GM23338 (cell line): ENCODE data around the gene GP2. TPM values are rescaled to one million over a fixed set of nuclear protein-coding genes. Genes with fewer than 3 reads are reported as not detected.

Experiments
- ATAC-seq: fragments of 200-7000 bp; cut with Tn5 transposase; 3 replicates; pipeline ENCODE4 v1.9.1; 2020
- DNase-seq: peaks from one replicate; pipeline ENCODE4 v3.0.0-alpha.2; 2015; ENCODE audit warnings: low spot score
- H2AFZ ChIP-seq: fragments of 200-600 bp; sonication (generic); 2 replicates; pipeline ENCODE4 v1.8.0; 2016; ENCODE audit warnings: antibody characterized with exemption, mild to moderate bottlenecking, moderate library complexity
- H3F3A ChIP-seq: fragments of 200-600 bp; sonication (generic); replicated peaks from 2 replicates; pipeline ENCODE4 v1.8.0; 2017; ENCODE audit warnings: antibody characterized with exemption, mixed run types, low read depth
- H3K27ac ChIP-seq: fragments of 200-600 bp; sonication (generic); 2 replicates; pipeline ENCODE4 v1.6.1; 2016; ENCODE audit warnings: low read depth
- H3K27me3 ChIP-seq: fragments of 200-600 bp; sonication (generic); 2 replicates; pipeline ENCODE4 v1.8.0; 2016; ENCODE audit warnings: mild to moderate bottlenecking, mixed run types, moderate library complexity; ENCODE audit not compliant: insufficient read depth
- H3K36me3 ChIP-seq: fragments of 200-600 bp; sonication (generic); 2 replicates; pipeline ENCODE4 v1.8.0; 2016; ENCODE audit warnings: mild to moderate bottlenecking; ENCODE audit not compliant: insufficient read depth
- H3K4me1 ChIP-seq: fragments of 200-600 bp; sonication (generic); 2 replicates; pipeline ENCODE4 v1.8.0; 2016; ENCODE audit warnings: mild to moderate bottlenecking, moderate library complexity; ENCODE audit not compliant: insufficient read depth
- H3K4me2 ChIP-seq: fragments of 200-600 bp; sonication (generic); 2 replicates; pipeline ENCODE4 v1.7.1; 2017; ENCODE audit warnings: mixed run types
- H3K4me3 ChIP-seq: fragments of 200-600 bp; sonication (generic); 2 replicates; pipeline ENCODE4 v1.6.1; 2016; ENCODE audit warnings: mixed run types
- H3K79me2 ChIP-seq: fragments of 200-600 bp; sonication (generic); replicated peaks from 2 replicates; pipeline ENCODE4 v1.8.0; 2017; ENCODE audit warnings: mild to moderate bottlenecking; ENCODE audit not compliant: insufficient read depth
- H3K9me2 ChIP-seq: fragments of 200-600 bp; sonication (generic); 2 replicates; pipeline ENCODE4 v1.8.0; 2017; ENCODE audit not compliant: insufficient read depth
- H4K20me1 ChIP-seq: fragments of 200-600 bp; sonication (generic); replicated peaks from 2 replicates; pipeline ENCODE4 v1.8.0; 2017; ENCODE audit warnings: mild to moderate bottlenecking; ENCODE audit not compliant: insufficient read depth
- H3K27ac Mint-ChIP-seq: 2 replicates; pipeline ENCODE4 v1.8.0; 2020; ENCODE audit warnings: inconsistent platforms, mild to moderate bottlenecking, moderate library complexity, mixed read lengths
- H3K27me3 Mint-ChIP-seq: 3 replicates; pipeline ENCODE4 v1.8.0; 2022; ENCODE audit warnings: low read depth, mild to moderate bottlenecking, moderate library complexity, mixed read lengths, inconsistent platforms; ENCODE audit not compliant: insufficient read depth, poor library complexity
- H3K36me3 Mint-ChIP-seq: 3 replicates; pipeline ENCODE4 v1.8.0; 2021; ENCODE audit warnings: low read depth, mild to moderate bottlenecking, inconsistent platforms, moderate library complexity, mixed read lengths
- H3K4me1 Mint-ChIP-seq: 3 replicates; pipeline ENCODE4 v1.8.0; 2020; ENCODE audit warnings: mild to moderate bottlenecking, inconsistent platforms, mixed read lengths
- H3K4me3 Mint-ChIP-seq: 3 replicates; pipeline ENCODE4 v1.8.0; 2021; ENCODE audit warnings: moderate library complexity, mild to moderate bottlenecking, inconsistent platforms, mixed read lengths
- H3K9me3 Mint-ChIP-seq: 3 replicates; pipeline ENCODE4 v1.8.0; 2020; ENCODE audit warnings: moderate library complexity, mild to moderate bottlenecking, inconsistent platforms, mixed read lengths
- EZH2 ChIP-seq: fragments of 200-600 bp; sonication (generic); IDR thresholded peaks from one replicate; pipeline ENCODE4 v1.8.0; 2017; ENCODE audit warnings: antibody characterized with exemption, mild to moderate bottlenecking, low read depth; ENCODE audit not compliant: unreplicated experiment
- EZH2phosphoT487 ChIP-seq: fragments of 200-600 bp; sonication (generic); IDR thresholded peaks from one replicate; pipeline ENCODE4 v1.8.1; 2018; ENCODE audit warnings: antibody characterized with exemption; ENCODE audit not compliant: unreplicated experiment
- NANOG ChIP-seq: IDR thresholded peaks from 2 replicates; pipeline ENCODE4 v1.6.1; 2016; ENCODE audit warnings: antibody characterized with exemption, borderline replicate concordance
- ZNF114 ChIP-seq: fragments of 250-450 bp; sonication (Bioruptor Pico); IDR thresholded peaks from 2 replicates; pipeline ENCODE4 v1.5.0; 2020; ENCODE audit warnings: mild to moderate bottlenecking, moderate library complexity
- ZNF331 ChIP-seq: fragments of 250-450 bp; sonication (Bioruptor Pico); IDR thresholded peaks from 2 replicates; pipeline ENCODE4 v1.5.0; 2020; ENCODE audit warnings: low read depth, mild to moderate bottlenecking, moderate library complexity
- long read RNA-seq: library from polyadenylated mRNA; unstranded; transcript quantifications from one replicate; pipeline ENCODE4 v2.0.0, GENCODE V29; 2020; ENCODE audit not compliant: unreplicated experiment
- polyA plus RNA-seq: library from polyadenylated mRNA; unstranded; fragments of >200 nt; fragmentation: Nextera tagmentation; extraction: Ambion mirVana; gene quantifications from 2 replicates; pipeline ENCODE4 v1.2.1, GENCODE V29; 2016
- total RNA-seq: library from RNA; depleted of rRNA; stranded (reverse); fragments of >200 nt; shearing (Covaris generic); gene quantifications from 2 replicates; pipeline ENCODE4 v1.2.3, GENCODE V29; 2014; rRNA removed
- TF ChIP-seq, protein P1 (sequence below): fragments of 250-450 bp; sonication (Bioruptor Pico); IDR thresholded peaks from 2 replicates; pipeline ENCODE4 v1.5.0; 2020; ENCODE audit warnings: mild to moderate bottlenecking, moderate library complexity

Gene GP2
- total RNA-seq (not detected in 2 replicates), polyA plus RNA-seq (not detected in 2 replicates)
- long read RNA-seq = 0 reads

DNA sequence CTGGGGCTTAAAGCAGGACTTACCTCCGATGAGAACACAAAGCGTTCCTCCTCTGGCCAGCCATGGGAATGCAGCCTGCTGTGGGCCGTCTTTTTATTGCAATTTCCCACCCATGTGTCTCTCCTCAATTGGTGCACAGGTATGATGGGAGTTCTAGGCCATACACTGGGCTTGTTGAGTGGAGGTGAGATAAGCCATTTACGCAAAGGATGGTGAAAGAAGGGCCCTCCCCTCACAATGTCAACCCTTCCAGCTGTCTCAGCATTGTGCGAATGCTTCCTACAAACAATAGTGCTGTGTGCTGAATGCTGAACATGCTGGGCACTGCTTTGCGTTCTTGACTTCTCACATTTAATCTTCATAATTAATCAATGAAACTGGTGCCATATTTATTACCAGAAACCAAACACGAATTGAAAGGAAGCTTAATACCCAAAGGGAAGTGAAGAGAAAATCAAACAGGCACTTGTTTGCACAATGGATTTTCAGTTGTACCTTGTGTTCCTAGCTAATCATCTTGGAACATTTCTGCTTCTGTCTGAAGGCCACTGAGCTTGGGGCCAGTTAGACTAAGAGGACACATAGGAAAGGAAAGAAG is at the start of gene GP2:
GP2 (minus strand) TSS at position 70 of the 598 bp plus-strand sequence. CDS start 1,082 bp downstream, outside the sequence.
- no peak within 1 kb of the TSS for H3K27ac Mint-ChIP-seq
- TF ChIP-seq NANOG = no peak
- TF ChIP-seq EZH2 = no peak
- no peak for TF ChIP-seq ZNF331 (CRISPR knock-in tag)
- no peak for TF ChIP-seq EZH2phosphoT487
- TF ChIP-seq, protein P1, sequence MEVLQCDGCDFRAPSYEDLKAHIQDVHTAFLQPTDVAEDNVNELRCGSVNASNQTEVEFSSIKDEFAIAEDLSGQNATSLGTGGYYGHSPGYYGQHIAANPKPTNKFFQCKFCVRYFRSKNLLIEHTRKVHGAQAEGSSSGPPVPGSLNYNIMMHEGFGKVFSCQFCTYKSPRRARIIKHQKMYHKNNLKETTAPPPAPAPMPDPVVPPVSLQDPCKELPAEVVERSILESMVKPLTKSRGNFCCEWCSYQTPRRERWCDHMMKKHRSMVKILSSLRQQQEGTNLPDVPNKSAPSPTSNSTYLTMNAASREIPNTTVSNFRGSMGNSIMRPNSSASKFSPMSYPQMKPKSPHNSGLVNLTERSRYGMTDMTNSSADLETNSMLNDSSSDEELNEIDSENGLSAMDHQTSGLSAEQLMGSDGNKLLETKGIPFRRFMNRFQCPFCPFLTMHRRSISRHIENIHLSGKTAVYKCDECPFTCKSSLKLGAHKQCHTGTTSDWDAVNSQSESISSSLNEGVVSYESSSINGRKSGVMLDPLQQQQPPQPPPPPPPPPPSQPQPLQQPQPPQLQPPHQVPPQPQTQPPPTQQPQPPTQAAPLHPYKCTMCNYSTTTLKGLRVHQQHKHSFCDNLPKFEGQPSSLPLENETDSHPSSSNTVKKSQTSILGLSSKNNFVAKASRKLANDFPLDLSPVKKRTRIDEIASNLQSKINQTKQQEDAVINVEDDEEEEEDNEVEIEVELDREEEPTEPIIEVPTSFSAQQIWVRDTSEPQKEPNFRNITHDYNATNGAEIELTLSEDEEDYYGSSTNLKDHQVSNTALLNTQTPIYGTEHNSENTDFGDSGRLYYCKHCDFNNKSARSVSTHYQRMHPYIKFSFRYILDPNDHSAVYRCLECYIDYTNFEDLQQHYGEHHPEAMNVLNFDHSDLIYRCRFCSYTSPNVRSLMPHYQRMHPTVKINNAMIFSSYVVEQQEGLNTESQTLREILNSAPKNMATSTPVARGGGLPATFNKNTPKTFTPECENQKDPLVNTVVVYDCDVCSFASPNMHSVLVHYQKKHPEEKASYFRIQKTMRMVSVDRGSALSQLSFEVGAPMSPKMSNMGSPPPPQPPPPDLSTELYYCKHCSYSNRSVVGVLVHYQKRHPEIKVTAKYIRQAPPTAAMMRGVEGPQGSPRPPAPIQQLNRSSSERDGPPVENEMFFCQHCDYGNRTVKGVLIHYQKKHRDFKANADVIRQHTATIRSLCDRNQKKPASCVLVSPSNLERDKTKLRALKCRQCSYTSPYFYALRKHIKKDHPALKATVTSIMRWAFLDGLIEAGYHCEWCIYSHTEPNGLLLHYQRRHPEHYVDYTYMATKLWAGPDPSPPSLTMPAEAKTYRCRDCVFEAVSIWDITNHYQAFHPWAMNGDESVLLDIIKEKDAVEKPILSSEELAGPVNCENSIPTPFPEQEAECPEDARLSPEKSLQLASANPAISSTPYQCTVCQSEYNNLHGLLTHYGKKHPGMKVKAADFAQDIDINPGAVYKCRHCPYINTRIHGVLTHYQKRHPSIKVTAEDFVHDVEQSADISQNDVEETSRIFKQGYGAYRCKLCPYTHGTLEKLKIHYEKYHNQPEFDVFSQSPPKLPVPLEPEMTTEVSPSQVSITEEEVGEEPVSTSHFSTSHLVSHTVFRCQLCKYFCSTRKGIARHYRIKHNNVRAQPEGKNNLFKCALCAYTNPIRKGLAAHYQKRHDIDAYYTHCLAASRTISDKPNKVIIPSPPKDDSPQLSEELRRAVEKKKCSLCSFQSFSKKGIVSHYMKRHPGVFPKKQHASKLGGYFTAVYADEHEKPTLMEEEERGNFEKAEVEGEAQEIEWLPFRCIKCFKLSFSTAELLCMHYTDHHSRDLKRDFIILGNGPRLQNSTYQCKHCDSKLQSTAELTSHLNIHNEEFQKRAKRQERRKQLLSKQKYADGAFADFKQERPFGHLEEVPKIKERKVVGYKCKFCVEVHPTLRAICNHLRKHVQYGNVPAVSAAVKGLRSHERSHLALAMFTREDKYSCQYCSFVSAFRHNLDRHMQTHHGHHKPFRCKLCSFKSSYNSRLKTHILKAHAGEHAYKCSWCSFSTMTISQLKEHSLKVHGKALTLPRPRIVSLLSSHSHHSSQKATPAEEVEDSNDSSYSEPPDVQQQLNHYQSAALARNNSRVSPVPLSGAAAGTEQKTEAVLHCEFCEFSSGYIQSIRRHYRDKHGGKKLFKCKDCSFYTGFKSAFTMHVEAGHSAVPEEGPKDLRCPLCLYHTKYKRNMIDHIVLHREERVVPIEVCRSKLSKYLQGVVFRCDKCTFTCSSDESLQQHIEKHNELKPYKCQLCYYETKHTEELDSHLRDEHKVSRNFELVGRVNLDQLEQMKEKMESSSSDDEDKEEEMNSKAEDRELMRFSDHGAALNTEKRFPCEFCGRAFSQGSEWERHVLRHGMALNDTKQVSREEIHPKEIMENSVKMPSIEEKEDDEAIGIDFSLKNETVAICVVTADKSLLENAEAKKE (CRISPR knock-in tag) = no peak
- TF ChIP-seq ZNF114 = no peak
- H3F3A ChIP-seq = no peaks in the 10 kb centered on the region
- no peaks in the 10 kb centered on the region for H4K20me1 ChIP-seq
- H3K27me3 Mint-ChIP-seq = peaks cover 1% of the 10 kb centered on the region
- no peaks in the 10 kb centered on the region for H3K36me3 ChIP-seq
- ATAC-seq = peak; percentile 55
- no peaks in the 10 kb centered on the region for H3K27me3 ChIP-seq
- H3K4me1 Mint-ChIP-seq = 0 out of 3 replicates have a peak, but pooled peaks cover 2% of the 10 kb centered on the region
- no peak within 1 kb of the TSS for H3K27ac ChIP-seq
- H3K36me3 Mint-ChIP-seq = no peaks in the 10 kb centered on the region
- no peak within 1 kb of the TSS for H3K4me3 ChIP-seq
- H3K79me2 ChIP-seq = no peaks in the 10 kb centered on the region
- peaks cover 4% of the 10 kb centered on the region; the same call in 1 of the 2 replicates for H3K9me2 ChIP-seq
- 0 out of 2 replicates have a peak within 1 kb of the TSS, but pooled peaks have one; percentile 70 for H2AFZ ChIP-seq
- H3K4me3 Mint-ChIP-seq = no peak within 1 kb of the TSS
- H3K4me2 ChIP-seq = no peak within 1 kb of the TSS
- peak; percentile 48 for DNase-seq
- H3K9me3 Mint-ChIP-seq = no peaks in the 10 kb centered on the region; the same call in 2 of the 3 replicates
- no peaks in the 10 kb centered on the region for H3K4me1 ChIP-seq
